ENCODE data around the gene OR2A42. TPM values are rescaled to one million over a fixed set of nuclear protein-coding genes. Genes with fewer than 3 reads are reported as not detected.
"Not testable (repeated sequence)": the region's sequence is repeated elsewhere in the genome, so short reads cannot be mapped to it uniquely, and the experiment has no call there.

The OR2A42 gene, protein sequence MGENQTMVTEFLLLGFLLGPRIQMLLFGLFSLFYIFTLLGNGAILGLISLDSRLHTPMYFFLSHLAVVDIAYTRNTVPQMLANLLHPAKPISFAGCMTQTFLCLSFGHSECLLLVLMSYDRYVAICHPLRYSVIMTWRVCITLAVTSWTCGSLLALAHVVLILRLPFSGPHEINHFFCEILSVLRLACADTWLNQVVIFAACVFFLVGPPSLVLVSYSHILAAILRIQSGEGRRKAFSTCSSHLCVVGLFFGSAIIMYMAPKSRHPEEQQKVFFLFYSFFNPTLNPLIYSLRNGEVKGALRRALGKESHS
- not detected in 2 replicates for total RNA-seq (2014; rRNA removed; shearing (Covaris generic))

DNA sequence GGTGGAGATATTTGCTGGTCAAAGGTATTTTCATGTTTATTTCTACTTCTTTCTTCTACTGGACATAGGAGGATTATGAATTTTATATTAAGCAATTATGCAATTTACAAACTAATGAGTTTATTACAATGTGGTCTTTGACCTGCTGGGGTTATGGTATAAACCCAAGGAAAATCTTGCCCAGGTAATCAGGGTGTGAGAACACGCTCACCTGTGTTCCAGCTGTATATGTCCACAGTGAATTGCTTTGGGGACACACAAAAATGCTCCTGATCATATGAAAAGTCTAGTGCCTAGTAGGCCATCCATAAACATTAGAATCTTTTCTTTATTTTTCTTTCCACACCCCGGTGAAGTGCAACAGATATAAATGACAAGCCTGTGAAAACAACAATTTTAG, at the start of gene OR2A42:
Gene OR2A42 (minus strand): TSS at position 241 of the 400 bp plus-strand sequence. CDS start 6,762 bp downstream, outside the sequence.
- not testable (repeated sequence) for DNase-seq (ENCODE audit: low spot score)

DNA sequence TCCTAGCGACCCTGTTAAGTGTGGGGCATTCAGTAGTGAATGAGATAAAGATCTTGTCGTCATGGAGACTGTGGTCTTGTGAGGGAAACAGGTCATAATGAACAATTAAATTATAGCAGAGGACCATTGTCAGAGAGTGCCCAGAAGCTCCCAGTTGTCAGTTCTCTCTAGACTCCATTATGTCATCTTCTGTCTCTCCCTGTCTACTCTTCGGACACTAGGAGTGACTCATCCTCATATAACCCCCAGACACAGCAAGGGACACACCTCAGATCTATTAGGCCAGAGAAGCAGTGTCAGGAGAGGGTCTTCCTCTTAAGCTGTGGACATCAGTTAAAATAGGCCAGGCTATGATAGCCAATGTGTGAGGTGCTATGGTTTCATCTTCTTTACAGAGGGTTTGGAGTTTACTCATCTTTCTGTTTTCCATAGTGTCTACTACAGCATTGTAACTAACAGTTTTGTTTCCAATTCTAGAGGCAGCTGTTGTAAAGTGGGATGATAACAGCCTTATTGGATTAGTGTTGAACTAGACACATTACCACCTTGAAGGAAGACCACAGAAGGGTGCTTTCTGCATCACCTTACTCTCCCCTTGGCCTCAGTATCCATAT, 47.9 kb upstream of the OR2A42 start:
- not testable (repeated sequence) for DNase-seq (ENCODE audit: low spot score)

DNA sequence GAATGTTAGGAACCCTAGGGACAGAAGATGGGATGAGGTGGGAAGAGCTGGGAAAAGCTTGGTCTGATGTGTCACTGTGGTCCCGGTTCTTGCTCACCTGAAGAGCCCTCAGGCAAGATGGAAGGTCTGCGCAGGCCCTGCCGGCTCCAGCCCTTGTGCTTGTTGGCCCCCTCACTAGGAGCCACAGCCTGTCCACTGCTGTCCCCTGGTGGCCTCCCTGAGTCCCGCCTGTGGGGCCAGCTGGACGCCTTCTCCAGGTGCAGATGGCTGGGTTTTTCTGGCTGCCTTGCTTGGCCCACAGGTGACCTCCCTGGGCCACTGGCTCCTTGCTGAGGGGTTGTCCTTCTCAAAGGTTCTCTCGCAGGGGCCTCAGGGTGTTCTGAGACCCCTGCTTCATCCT, 44.3 kb upstream of the OR2A42 start:
- DNase-seq (ENCODE audit: low spot score) = not testable (repeated sequence)

DNA sequence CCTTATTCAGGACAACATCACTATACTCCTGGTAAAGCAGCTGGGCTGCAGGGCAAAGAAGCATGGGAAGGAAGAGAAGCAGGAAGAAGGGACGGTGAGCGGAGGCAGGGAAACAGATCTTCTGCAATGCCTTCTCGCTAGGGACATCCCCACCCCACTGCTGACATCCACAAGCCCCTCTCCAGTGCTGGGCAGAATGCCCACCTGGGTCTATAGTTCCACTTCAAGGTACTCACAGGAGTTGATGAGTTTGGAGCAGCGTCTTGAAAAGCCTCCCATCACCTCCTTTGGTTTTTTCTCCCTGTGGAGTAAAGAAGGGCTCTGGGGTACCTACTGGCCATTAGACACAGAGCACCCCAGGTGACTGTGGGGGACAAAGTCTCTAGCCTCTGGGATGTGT, 43.1 kb upstream of the OR2A42 start:
- DNase-seq (ENCODE audit: low spot score) = not testable (repeated sequence)

DNA sequence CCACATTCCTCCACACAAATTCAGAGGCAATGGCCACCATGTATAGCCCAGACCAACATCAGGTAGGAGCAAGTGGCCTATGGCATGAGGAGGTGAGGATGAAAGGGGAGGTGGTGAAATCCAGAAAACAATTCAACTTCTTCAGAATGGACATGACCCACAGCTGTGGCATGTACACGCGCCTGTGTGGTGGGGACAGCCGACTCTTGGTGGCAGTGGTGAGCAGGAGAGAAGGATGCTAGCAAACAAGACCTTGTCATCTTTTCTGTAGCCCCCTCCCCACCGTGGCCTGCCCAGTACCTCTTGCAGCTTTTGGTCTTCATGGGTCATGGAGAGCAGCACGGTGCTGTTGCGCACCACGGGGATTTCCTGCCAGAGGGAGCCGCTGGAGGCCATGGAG, 42.6 kb upstream of the OR2A42 start:
- DNase-seq (ENCODE audit: low spot score) = not testable (repeated sequence)

DNA sequence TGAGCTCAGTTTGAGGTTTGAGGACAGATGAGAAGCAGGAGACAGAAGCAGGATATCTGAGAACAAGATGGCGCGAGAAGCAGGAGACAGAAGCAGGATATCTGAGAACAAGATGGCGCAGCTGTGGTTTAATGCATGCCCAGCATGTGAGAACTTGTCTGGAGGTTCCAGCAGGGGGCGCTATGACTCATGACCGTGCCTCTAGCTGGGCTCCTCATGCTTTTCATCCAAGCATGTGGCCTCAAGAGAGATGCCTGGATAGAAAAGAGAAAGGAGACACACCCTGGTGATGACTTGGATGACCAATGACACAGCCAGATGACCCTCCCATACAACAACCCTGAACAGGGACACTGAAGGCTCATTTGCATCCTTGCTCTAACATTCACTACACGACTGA, 40.6 kb upstream of the OR2A42 start:
- DNase-seq (ENCODE audit: low spot score) = not testable (repeated sequence)

DNA sequence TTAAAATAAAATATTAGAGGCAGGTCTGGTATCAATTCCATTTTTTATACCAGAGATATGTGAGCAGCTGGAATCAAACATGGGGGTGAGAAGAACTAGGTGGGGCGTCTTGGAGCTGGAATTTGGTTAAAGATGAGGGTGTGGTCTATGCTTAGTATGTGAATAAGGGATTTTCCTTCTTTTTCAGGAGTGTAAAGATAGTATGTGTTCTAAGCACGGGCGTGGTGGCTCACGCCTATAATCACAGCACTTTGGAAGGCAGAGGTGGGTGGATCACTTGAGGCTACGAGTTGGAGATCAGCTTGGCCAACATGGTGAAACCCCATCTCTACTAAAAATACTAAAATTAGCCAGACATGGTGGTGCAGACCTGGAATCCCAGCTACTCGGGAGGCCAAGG, 35.9 kb upstream of the OR2A42 start:
- not testable (repeated sequence) for DNase-seq (ENCODE audit: low spot score)

DNA sequence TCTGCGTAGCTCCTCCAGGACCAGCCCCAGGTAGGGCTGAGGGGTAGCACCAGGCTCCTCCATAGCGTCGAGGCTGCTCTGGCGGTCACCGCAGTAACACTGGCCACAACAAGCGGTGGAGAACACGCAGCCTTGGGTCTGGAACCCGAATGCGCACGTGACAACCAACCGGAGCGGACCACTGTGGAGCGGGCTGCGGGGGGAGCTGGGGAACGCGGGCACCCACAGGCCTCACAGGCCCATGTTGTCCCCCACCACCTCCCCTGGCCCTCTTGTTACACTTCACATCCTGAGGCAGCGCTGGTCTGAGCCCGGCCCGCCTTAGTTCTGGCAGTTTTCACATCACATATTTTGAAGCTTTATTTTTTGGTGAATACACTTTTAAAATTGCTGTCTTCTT, 29.8 kb upstream of the OR2A42 start, which contains the start of gene CTAGE8:
Gene CTAGE8 (minus strand): TSS at position 101 of the 400 bp plus-strand sequence. CDS start 38 bp downstream, at position 63.
- not testable (repeated sequence) for DNase-seq (ENCODE audit: low spot score)

DNA sequence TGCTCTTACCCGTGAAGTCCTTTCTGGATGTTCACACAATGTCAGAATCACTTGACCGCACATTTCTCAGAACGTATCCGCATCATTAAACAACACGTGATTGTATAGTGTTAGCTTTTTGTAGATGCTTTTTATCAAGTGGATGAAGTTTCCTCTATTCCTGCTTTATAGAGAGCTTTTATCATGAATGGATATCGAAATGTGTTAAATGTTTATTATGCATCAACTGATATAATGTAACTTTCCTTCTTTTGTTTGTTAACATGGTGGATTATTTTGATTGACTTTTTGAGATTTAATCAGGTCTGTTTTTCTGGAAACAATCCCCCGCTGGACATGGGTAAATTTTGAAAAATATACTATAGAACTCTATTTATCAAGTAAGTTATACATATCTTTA, 25.3 kb upstream of the OR2A42 start, which contains the start of gene OR2A7:
Gene OR2A7 (minus strand): TSS at position 101 of the 400 bp plus-strand sequence. CDS start 5,164 bp downstream, outside the sequence.
- DNase-seq (ENCODE audit: low spot score) = not testable (repeated sequence)

DNA sequence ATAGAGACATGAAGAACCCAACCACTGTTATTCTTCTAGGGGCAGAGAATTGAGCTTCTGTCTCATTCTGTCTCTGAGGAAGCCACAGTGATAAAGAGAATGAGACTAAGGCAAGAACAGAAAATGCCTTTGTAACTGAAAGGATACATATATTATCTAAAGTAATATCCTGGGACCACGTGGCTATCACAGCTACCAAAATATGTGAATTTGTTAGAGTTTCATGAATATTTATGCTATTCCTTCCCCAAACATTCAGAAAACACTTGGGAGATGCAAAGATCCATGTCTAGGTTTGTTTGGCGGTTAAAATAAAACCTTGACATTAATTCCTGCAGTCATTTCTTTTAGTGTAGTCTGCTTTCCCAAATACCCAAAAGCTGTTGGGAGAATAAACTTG, 22.7 kb upstream of the OR2A42 start:
- not testable (repeated sequence) for DNase-seq (ENCODE audit: low spot score)

DNA sequence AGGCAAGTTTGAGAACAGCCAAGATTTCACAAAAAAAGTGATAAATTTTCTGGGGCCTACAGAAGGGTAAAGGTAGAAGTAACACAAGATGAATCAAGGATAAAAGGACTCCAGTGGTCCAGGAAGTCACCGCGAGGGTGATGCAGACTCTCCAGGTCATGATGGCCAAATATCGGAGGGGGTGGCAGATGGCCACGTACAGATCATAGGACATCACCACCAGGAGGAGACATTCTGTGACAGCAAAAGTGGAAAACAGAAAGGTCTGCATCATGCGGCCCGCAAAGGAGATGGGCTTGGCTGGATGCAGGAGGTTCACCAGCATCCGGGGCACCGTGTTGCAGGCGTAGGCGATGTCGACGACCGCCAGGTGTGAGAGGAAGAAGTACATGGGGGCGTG, 19.7 kb upstream of the OR2A42 start:
- not testable (repeated sequence) for DNase-seq (ENCODE audit: low spot score)

DNA sequence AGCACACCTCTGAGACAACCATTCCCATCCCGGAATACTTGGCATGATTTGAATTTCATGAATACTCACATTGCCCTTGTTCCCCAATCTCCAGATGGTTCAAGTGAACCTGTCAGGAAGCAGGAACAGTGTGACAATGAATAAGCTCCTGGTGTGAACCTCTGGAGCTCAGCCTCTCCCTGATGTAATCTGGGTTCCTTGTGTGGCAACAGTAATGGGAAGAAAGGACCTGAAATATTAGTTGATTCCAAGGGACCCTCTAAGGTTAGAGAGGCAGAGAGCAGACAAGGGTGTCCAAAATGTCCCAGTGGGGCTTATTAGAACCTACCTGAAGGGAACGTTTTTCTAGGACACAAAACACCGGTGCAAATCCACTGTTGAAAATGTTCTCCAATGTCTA, 16.7 kb upstream of the OR2A42 start:
- no peak for DNase-seq (ENCODE audit: low spot score)

DNA sequence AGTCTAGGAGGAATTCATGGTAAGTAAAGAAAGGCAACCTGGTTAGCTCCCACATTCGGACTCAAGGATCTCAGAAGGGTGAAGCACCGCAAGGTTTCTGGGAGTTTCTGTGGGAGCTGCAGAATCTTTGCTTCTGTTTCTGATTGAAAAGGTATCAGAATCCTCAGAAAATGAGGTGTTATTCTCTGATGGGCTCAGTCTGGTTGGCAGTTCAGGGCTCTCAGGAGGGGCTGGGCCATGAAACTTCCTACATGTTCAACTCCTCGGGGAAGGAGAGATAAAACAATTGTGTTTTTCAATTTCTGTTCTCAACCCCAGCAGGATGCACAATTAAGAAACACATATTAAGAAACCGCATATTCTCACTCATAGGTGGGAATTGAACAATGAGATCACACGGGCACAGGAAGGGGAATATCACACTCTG, 16.1 kb upstream of the OR2A42 start:
- no peak for DNase-seq (ENCODE audit: low spot score)

DNA sequence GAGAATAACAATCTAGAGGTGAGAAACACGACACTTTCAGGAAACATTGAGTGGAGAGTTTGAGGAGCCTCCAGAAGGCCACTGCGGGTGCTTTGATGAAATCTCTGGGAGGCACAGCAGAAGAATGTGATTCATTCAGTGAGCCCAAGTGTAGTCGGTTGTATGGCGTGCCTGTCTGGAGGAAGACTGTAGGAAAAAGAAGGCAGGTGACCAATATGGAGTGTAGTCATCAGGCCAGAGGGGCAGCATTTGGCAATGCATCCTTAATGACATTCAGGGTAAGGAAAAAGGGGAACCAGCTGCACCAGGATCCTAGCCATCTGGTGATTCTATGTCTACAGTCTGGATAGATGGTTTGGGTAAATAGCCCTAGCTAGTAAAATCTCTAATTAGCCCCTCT, 12.9 kb upstream of the OR2A42 start:
- DNase-seq (ENCODE audit: low spot score) = not testable (repeated sequence)

DNA sequence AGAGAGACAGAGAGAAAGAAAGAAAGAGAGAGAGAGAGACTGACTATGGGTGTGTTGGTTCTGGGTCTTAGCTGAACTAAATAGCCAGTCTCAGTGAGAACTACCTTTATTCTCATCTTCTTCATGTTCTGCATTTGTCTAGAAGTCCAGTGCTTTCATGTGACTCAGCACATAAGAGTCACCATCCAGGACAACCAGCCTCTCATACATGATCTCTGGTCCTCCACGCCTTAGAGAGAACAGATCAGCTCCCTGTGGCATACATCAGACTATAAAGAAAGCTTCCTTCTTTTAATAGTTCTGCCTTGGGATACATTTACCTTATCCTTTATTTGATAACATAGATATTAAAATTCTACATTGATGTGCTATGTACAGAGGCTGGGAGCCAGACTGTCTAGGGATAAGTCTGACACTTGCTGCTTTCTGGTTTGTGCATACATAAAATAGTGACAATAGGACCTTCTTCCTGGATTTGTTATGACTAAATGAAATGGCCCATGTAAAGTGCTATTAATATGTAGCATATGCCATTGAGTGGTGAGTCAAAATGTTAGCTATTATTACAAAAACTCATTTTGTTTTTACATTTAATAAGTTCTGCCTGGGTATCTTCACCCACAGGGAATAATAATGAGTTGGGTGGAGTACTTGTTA, 8.4 kb upstream of the OR2A42 start:
- not testable (repeated sequence) for DNase-seq (ENCODE audit: low spot score)

DNA sequence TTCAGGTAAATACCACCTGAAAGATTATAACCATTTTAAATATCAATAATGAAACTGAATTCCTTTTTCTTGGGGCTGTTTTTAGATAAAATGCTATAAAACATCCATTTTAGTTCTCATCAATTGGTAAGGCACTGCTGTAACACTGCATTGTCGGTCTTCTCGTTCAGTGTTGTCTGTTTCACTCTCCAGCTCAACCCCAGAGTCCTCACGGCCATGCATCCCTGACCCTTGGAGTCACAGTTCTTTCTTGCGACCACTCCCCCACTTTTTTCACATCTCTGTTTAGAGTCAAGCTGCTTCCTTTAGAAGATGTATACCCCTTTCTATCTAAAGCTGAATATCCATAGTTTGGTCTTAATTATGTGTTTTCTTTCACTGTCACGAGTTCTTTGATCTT, 7.6 kb upstream of the OR2A42 start:
- not testable (repeated sequence) for DNase-seq (ENCODE audit: low spot score)

DNA sequence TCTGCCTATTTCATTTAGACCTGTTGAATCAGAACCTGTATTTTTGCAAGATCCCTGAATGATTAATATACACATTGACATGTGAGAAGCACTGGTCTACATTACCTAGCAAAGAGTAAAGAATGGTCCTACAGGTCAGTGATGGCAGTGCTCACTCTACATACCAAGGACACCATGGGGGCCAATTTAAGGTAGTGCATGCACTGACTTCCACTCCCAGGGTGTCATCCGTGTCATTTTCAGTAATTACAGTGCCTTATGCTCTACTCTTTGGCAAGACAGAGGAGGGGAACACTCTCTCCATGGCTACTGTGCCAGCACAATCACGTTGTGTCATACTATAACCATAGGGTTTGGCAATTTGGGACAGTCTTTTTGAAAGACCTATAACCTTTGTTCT, 6.0 kb upstream of the OR2A42 start:
- DNase-seq (ENCODE audit: low spot score) = not testable (repeated sequence)

DNA sequence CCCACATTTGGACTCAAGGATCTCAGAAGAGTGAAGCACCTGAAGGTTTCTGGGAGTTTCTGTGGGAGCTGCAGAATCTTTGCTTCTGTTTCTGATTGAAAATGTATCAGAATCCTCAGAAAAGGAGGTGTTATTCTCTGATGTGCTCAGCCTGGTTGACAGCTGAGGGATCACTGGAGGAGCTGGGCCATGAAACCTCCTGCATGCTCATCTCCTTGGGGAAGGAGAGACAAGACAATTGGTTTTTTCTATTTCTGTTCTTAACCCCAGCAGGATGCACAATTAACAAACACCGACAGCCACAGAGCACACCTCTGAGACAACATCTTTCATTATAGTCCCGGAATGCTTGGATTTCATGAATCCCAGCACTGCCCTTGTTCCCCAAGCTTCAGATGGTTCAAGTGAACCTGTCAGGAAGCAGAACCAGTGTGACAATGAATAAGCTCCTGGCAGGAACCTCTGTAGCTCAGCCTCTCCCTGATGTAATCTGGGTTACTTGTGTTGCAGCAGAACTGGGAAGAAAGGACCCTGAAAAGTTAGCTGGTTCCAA, 799 bp downstream of the OR2A42 start:
- DNase-seq (ENCODE audit: low spot score) = not testable (repeated sequence)

DNA sequence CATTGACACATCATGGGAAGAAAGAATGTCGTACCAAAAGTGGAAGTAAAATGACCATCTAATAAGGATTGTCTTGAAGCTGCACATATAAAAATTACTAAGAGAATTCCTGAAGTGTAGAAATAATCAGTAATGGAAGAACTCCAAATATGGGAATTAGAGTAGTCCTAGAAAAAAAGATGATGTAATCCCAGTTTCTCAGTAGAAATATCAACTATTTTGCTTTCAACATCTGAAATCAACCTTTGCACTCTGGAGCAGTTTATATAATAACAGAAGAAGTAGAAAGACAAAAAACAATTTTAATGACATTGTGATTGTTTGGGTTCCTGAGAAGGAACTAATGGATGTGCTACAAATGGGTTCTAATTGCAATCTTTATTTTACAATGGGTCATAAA, 6.4 kb downstream of the OR2A42 start:
- not testable (repeated sequence) for DNase-seq (ENCODE audit: low spot score)

DNA sequence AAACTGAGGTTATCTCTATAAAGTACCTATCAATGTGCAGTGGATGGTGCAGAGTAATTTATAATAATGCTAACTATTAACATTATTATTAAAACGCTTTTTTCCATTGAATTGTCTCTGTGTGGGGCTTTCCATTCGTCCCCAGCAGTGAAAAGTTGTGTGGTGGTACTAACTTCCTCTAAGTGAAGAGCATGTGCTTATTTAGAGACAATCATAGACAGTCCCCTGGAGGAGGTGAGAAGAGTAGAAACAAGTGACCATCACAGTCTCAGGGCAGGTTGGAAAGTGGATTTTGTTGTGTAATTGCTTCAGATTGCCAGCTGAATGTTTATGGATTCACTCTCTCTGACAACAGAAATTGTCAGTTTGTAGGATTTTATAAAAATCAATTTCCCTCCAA, 8.4 kb downstream of the OR2A42 start:
- not testable (repeated sequence) for DNase-seq (ENCODE audit: low spot score)

DNA sequence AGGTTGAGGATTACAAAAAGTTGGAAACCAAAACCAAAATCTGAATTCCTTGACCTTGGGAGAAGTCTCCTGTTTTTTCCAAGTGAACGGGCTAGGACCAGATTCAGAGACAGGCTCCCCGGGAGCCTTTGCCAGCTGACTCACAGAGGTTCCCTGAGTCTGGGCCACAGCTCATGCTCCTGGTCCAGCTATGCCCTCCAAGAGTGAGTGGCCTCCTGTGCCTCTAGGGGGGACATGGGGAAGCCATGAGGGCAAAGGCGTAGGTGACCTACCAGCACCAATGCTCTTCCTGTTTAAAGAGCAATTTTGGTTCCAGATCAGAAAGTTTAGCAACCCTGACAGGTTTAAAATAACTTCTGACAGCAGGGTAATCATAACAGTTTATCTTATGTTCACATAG, 10.6 kb downstream of the OR2A42 start:
- DNase-seq (ENCODE audit: low spot score) = not testable (repeated sequence)

DNA sequence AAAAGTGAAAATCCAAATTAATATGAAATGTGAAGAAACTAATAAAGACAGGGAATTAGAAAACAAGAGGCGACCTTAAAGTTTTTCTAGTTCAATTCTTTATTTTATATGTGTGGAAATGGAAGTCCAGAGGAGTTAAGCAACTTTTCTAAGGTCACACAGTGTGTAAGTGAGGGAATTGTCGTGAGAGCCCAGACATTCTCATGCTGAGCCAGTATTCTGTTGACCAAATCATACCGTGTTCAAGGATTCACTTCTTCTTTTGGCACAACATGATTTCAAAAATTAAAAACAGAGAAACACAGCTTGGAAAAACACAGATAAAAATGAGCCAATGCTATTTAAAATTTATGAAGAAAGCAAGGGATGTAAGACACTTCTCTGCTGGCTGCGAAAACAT, 12.5 kb downstream of the OR2A42 start:
- not testable (repeated sequence) for DNase-seq (ENCODE audit: low spot score)

All from A172 (cell line).